Fibroblast of peridontal ligament (primary cell): ENCODE measurements around the gene HM13.
"Not testable (repeated sequence)": the region's sequence is repeated elsewhere in the genome, so short reads cannot be mapped to it uniquely, and the experiment has no call there.

ENCODE experiments used
- DNase-seq: peaks from one replicate; pipeline ENCODE4 v3.0.0-alpha.2; 2010; ENCODE audit errors: extremely low read depth

HM13 gene

DNA sequence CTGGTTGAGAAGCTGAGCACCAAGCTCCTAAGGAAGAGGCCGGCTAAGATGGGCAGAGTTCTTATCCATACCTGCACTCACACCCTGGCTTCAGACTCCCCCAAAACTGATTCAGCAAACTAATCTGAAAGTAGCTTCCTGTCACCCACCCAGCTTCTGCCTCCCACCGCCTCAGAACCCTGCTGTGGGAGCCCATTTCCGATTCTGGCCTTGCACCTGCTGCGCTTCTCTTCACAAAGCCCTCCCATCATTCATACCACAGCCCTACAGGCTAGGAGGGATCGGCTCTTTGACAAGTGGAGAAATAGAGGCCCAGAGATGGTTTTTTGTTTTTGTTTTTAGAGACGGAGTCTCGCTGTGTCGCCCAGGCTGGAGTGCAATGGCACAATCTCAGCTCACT is 28.7 kb downstream of the HM13 start:
- no peak for DNase-seq

DNA sequence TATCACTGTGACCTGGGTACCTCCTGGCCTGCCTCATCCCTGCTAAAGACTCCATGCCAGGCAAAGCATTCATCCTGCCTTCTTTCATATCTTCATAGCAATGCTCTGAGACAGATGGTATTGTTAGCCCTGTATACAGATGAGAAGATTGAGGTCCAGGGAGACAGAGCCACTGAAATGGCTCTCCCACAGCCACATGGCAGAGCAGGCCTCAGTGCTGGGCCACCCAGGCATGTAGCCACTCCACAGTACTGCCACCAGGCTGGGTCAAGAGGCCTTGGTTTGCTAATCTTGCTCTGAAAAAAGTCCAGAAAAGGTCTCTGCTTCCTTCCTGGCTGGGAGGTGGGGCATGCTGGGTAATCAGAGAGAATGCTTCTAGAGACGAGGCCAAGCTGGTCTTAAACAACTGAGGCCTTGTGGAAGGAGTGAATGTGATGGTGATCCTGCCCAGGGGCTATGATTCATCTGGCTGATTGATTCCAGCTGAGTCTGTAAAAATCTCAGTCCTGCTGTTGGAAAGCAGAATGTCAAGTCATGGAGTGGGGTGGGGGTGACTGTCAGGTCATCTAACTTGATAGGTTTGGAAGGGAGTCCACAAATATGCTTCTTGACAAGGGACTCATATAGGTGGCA is 29.8 kb downstream of the HM13 start:
- DNase-seq, result peak; percentile 99

DNA sequence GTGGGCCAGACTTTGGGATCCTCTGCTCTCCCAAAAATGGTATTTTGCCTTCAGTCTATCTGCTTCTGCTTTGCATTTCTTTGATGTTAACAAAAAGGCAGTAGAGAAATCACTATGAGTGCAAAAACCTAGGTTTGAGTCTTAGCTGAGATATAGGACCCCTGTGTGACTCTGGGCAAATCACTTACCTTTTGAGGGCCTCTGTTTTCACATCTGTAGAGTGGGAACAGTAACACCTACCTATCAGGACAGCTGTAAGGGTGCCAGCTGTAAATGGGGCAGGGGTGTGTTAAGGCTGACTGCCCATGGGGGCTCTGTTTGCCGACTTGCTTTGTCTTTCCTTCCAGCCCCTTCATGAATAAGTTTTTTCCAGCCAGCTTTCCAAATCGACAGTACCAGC is 30.4 kb downstream of the HM13 start:
- no peak for DNase-seq

DNA sequence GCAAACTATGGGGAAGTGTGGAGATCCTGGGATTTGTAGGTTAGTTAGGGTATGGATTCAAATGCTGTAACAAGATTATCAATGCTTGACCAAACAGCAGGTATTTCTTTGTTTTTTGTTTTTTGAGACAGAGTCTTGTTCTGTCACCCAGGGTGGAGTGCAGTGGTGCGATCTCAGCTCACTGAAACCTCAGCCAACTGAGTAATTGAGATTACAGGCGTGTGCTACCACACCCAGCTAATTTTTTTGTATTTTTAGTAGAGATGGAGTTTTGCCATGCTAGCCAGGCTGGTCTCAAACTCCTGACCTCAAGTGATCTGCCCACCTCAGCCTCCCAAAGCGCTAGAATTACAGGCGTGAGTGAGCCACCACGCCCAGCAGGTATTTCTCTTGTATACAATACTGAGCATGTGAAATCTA is 31.4 kb downstream of the HM13 start:
- not testable (repeated sequence) for DNase-seq

DNA sequence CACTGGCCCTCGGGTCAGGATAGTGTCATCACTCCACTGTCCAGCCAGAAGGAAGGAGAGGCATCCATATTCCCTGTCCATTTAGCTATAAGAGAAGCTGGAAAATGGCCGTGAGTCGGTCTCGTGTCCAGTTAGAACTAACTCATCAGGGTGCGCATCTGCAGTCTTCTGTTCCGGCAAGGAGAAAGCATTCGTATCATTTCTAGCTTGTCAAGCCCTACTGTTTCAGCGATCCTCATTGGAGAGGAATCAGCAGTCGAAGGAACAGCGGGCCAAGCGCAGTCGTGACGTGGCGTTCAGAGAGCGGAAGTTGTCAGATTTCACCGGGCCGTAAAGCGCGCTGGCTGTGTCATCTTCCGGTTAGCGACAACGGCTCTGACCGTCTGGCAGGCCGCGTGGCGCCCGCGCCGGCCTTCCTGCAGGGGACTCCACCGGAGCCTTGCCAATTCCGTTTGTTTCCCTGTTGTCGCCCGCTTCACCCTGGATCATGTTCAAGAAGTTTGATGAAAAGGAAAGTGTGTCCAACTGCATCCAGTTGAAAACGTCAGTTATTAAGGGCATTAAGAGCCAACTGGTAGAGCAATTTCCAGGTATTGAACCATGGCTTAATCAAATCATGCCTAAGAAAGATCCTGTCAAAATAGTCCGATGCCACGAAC is 32.9 kb downstream of the HM13 start:
- peak; percentile 90 for DNase-seq

DNA sequence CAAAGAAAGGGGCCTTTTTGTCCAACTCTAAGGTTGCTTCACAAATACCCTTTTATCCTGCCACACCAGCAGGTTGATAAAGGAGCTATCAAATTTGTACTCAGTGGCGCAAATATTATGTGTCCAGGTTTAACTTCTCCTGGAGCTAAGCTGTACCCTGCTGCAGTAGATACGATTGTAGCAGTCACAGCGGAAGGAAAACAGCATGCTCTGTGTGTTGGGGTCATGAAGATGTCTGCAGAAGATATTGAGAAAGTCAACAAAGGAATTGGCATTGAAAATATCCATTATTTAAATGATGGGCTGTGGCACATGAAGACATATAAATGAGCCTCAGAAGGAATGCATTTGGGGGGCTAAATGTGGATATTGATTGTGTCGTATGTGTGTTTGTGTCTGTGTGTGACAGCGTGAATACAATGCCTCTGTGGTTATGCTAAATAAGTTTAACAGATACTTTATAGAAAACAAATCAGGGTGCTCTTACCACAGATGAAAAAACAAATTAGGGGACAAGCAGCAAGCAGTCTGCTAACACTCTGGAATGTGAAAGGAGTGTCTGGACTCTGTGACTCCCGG is 33.6 kb downstream of the HM13 start:
- DNase-seq, result no peak

DNA sequence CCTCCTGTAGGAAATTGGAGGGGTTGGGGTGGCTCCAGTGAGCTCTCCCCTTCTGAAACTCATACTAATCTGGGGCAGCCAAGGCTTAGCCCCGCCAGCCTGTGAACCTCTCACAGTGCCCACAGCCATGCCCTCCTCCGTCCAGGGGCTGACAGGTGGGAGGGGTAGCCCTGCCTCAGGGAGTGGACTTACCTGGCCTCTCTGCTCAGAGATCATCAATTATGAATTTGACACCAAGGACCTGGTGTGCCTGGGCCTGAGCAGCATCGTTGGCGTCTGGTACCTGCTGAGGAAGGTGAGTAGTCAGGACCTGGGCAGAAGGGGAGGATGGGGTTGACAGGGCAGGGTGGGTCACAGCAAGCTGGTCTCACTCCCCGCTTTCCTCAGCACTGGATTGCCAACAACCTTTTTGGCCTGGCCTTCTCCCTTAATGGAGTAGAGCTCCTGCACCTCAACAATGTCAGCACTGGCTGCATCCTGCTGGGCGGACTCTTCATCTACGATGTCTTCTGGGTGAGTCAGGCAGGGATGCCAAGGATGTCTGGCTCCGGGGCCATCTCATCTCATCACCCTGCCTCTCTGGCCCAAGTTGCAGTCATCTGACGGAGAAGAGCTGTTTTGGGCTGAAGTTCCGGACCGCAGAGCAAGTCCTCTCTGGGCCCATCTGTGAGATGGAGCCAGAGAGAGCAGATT is 34.7 kb downstream of the HM13 start:
- DNase-seq, result no peak

DNA sequence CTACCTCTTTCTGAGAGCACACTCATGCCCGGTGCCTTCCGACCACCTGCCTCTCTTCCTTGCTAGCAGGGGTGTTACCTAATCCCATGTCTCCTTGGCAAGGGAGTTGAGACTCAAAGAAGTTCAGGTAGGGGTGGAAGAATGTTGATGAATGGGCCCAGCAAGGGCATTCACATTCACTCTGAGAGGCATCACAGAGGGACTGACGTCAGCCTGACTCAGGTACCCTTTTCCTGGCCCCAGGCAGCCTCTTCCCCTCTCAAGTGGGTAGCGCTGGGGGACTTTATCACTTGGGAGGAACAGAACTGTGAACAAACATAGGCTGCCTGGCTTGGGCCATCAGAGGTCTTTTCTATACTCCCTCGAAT is 35.3 kb downstream of the HM13 start:
- DNase-seq, result no peak

DNA sequence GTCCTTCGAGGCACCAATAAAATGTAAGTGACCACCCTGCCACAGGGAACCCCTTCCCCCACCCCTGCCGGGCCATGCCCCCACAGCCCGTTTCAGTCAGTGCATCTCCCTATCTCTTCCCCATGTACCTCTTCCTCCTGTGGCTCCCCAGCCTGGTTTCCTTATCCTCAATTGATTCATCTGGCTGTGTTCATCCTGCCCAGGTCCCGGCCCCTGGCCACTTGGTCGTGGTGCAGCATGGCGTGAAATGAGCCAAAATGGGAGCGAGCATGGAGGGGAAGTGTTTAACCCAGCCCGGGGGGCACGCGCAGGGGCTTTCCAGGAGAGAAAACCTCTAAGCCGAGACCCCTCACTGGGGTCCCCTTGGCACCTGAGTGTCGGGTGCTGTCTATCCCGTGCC is 35.9 kb downstream of the HM13 start:
- DNase-seq, result no peak

DNA sequence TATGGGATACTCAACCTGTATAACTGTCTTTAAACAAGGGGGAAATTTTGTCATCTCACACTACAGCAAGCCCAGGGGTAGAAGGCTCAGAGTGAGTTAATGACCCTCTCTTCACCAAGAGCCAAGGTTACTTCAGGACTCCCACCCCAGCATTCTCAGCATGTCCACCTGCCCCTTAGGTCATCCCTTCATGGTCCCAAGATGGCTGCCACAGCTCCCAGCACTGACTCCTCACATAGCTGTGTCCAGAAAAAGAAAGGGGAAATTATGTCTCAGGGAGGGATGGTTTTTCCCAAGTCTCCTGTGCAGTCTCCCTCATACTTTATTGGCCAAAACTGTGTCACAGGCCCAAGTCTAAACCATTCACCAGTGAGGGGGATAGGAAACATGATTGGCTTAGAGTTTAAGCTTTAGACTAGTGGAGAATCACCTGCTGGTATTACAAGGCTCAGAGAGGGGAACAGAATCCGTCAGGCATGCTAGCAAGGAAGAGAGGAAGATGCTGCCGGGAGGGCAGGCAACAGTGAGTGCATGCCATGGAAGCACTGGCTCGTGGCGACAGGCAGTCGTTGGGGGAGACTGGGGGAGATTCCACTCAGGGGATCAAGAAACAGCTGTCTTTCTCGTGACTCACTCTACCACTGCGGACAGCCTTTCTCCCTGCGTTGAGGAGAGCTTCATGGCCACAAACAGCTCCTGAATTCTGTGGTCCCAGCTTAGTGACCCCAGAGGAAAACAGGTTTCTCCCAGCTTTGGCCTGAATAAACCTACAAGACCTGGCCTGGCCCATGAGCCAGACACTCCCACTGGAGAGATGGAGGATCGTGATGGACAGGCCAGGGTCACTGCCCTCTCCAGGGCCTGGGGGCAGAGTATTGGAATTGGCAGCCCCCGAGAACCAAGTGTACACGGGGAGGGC is 37.2 kb downstream of the HM13 start:
- DNase-seq, result no peak

DNA sequence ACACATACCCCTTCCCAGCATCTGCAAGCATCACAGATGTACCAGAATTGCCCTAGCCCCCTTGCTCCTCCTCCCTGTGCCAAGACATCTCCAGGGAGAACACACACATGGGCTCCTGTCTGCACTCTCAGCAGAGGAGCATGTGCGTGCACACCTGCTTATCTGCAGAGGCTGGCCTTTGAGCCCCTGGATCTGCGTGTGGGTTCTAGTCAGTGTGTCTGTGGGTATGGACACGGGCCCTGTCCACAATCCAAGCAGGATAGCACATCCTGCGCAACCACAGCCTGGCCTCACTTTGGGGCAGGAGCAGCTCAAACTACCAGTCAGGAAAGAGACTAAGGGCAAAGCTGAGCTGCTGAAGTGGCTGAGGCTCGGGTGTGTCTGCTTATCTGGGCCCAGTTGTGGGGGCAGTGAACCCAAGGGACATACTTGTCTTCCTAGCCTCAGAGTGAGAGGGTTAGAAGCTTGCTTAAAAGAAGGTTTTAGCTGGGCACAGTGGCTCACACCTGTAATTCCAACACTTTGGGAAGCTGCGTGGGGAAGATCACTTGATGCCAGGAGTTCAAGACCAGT is 41.0 kb downstream of the HM13 start:
- DNase-seq, result no peak

DNA sequence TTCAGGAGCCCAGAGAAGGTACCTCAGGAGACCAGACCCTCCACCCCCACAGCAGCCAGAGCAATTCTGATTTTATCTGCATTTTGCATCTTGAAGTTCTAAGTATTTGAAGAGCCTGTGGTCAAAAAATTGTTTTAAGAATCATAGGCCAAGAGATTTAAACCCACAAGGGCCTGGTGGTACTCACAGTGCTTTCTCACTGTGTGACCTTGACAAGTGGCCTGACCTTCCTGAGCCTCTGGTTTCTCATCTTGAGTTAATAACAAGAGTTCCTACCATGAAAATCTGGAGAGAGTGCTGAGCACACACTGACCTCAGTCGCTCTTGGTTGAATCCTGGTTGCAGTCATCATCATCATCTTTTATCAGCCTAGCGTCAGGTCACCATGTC is 45.5 kb downstream of the HM13 start:
- no peak for DNase-seq

DNA sequence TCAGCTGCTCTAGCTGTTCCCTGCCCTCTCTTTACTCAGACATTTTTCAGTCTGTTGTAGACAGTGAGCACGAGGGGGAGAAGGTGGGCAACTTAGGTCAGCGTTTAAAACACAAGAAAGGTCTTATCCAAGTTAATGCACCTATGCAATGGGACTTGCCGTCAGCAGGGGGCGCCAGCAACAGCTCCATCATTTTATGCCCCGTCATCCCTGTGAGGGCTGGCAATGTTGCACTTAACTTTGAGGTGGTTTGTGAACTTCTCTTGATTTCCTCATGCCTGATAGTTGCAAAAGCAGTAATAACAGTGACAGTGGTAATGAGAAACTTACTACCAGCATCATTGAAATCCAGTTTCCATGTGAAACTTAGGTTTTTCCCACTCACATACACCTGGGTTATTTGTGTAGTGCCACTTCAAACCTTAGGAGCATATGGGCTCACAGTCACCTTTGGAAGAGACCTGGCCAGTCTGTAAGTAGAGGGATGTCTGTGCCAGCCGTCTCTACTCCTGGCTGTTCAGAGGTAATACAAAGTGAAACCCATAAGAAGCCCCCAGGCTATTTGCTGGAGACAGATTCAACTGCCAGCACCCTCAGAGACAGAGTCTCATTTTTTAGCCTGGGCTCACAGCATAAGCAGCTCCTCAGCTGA is 46.0 kb downstream of the HM13 start:
- peak; percentile 94 for DNase-seq

DNA sequence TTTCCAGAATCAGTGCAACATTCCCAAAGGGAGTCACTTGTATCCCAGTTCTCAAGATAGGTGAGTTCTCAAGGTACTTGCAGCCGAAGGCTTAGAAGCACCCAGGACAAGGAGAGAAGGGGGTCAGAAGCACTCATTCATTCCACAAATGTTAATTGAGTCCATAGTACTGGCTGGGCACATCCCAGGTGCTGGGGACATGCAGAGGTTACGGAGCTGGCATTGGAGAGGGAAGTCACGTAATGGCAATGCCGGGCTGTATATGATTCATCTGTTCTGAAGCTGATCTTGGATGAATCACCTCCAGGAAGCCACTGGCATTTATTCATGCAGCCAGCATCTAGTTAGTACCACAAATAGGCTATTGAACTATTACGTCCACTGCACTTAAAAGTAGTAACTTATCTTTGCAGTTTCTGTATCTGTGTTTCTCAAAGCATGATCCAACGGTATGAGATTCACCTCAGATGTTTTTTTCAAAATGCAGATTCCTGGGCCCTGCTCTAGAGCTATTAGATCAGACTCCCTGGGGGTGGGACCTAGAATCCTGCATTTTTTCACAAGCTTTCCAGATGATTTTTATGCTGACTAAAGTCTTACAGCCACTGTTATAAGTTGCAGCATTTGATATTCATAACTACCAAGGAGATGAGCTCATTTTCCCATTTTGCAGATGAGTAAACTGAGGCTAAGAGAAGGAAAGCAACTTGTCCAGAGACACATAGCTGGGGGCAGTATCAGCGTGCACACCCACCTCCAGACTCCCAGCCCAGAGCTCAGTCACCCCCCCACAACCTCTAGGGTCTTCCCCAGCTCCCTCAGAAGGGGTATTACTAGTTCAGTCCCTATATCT is 46.7 kb downstream of the HM13 start:
- DNase-seq, result peak; percentile 98

DNA sequence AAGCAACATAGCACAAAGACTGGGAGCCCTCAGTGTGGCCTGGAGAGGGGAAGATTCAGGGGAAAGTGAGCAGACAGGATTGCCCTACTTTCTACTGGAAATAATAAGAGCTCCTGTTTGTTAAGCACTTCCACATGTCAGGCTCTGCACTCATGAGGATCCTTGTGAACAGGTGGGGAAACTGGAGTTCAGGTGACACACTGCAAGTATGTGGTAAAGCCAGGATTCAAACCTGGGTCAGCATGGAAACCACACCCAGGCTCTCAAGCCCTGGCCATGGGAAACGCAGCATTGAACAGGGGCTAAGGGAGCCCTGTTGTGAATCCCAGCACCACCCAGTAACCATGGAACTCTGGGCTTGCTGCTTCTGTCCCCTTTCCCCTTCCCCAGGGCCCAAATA is 48.0 kb downstream of the HM13 start:
- DNase-seq, result no peak

DNA sequence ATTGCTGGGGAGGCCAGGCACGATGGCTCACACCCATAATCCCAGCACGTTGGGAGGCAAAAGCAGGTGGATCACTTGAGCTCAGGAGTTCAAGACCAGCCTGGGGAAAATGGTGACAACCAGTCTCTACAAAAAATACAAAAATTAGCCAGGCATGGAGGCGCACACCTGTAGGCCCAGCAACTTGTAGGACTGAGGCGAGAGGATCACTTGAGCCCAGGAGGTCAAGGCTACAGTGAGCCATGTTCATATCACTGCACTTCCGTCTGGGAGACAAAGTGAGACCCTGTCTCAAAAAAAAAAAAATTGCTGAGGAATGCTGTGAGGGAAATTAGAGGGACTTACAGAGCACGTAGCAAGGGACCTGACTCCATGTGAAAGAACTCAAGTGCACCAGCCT is 50.0 kb downstream of the HM13 start:
- DNase-seq, result no peak

DNA sequence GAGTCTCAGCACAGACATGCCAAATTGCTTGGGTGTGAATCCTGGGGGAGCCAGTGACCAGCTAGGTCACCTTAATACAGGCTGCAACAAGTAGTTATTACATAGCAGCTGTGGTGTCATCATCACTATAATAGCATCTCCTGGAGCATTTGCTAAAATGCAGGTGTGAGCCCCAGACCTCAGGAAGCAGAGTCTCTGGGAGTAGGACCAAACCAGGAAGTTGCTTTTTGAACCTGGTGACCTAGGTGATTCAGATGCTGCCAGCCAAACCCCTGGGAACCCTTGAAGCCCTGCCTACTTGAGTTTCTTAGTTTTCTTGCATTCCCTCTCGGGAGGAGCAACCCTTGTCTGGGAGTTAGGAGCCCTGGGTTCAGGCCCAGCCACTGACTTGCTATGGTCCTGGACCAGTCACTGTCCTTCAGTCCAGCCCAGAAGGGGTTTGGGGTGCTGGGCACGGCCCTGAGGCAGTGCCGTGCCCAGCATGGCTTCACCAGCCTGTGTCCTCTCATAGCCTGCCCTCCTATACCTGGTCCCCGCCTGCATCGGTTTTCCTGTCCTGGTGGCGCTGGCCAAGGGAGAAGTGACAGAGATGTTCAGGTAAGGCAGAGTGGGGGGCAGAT is 51.6 kb downstream of the HM13 start:
- DNase-seq, result no peak

DNA sequence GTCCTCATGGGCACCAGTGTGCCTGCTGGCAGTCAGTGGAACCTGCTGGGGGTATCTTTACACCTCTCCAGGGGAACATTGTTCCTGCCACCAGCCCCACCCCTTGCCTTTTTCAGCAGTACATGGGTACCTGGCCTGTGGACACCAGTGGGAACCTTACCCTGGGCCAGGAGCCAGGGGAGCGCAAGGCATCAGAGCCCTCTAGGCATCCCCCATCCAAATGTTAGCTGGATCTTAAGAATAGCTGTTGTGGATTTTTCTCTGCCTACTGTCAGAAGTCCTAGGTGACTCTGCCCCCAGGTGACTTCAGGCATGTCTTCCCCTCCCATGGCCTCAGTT is 52.0 kb downstream of the HM13 start:
- DNase-seq, result no peak

DNA sequence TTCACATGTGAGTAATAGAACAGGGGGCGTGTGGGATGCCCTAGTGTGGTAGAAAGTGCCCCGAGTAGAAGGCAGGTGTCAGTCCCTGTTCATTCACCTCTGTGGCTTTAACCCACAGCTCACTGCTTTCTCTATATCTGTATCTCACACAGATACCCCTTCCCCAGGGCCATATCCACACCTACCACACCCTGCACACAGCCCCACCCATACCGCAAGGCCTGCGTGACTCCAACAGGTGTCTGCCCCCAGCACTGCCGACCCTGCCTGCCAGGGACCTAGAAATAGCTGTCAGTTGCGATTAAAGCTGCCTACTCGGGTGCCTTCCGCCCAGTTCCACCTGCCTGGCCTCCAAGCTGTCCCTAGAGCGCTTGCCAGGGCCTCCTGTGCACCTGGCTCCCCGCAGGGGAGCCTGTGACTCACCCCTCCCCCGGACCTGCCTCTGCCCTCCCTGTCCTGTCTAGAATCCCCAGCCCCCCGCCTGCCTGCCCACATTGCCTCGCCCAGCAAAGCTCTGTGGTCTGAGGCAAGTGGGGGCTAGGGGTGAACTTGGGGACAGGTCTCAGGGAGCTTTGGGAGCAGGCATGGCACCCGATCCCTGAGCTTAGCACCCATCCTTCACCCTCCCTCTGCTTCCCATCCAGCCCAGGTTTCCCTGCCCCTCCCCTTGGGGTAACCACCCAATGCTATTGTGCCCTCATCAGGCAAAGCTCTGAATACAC is 52.6 kb downstream of the HM13 start:
- no peak for DNase-seq
